GM19351 (cell line): ENCODE data around the gene MDM1.

Experiments used
- ATAC-seq: cut with Tn5 transposase; IDR thresholded peaks from one replicate; pipeline ENCODE4 v1.9.1; 2021; ENCODE audit warnings: mild to moderate bottlenecking, moderate library complexity; ENCODE audit not compliant: unreplicated experiment

Gene MDM1

DNA sequence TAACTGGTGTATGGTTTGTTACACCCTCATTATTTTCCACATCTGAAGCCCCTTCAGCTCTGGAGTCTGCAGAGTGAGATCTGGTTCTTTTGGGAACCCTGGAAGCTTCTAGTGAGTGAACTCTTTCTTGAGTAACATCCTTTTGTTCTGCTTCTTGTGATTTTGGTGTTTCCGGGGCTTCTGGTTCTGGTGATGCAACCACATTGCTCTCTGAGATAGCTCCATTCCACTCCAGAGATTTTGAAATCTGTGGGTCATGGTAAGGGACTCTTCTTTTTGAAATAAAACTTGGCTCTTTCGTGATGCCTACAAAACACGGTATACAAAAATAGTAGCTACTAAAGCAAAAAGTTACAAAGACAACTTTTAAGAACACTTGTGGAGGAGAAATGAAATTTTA lies 5.4 kb downstream of the MDM1 start:
- no peak for ATAC-seq

GRCh38 chr12:68325966-68326365 lies 6.2 kb downstream of the MDM1 start:
- no peak for ATAC-seq

DNA sequence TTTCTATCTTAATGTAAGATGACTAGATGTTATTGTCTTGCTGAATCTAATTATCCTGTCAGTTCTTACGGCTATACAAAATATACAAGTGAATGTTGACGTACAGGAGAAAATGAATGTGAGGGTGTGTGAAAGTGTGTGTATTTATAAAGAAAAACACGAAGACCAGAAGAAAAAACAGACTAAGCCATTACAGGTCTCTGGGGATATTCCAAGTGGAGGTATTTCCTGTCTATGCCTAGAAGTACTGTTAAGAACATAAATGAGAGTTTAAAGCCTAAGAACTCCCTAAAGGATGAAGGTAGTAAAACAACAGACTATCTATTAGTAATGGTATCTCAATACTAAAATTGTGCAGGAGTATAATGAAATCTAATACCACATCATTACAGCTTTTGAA lies 7.6 kb downstream of the MDM1 start:
- no peak for ATAC-seq

- no peak for ATAC-seq
Observed at GRCh38 chr12:68321140-68321539, 11.0 kb downstream of the MDM1 start.

GRCh38 chr12:68319988-68320623 lies 12.1 kb downstream of the MDM1 start:
- no peak for ATAC-seq

GRCh38 chr12:68317047-68317667 lies 15.0 kb downstream of the MDM1 start:
- no peak for ATAC-seq

- no peak for ATAC-seq
Observed at GRCh38 chr12:68310370-68310769, 21.8 kb downstream of the MDM1 start.

GRCh38 chr12:68306564-68306963 lies 25.6 kb downstream of the MDM1 start:
- no peak for ATAC-seq

DNA sequence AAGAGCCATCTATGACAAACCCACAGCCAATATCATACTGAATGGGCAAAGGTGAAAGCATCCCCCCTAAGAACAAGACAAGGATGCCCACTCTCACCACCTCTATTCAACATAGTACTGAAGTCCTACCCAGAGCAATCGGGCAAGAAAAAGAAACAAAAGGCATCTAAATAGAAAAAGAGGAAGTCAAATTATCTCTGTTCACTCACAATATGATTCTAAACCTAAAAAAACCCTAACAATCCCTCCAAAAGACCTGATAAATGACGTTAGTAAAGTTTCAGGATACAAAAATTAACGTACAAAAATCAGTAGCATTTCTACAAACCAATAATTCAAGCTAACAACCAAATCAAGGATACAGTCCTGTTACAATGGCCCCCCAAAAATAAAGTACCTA lies 26.9 kb downstream of the MDM1 start:
- ATAC-seq, result peak; percentile 56

DNA sequence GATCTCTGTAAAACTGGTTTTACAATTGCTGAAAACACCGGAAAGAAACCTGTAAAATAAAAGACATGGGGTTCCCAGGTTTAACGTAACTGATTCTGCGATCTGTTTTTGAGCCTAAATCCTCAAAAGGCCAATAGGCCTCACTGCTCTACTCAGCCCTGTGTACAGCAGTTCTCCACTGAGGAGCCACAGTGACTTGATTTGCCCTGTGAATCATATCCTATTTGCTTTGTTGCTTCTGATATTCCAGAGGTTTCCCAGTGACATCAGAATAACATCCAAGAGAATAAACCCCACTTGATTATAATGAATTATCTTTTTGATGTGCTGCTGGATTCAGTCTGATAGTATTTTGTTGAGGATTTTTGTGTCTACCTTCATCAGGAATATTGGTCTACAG lies 27.5 kb downstream of the MDM1 start:
- ATAC-seq, result no peak

DNA sequence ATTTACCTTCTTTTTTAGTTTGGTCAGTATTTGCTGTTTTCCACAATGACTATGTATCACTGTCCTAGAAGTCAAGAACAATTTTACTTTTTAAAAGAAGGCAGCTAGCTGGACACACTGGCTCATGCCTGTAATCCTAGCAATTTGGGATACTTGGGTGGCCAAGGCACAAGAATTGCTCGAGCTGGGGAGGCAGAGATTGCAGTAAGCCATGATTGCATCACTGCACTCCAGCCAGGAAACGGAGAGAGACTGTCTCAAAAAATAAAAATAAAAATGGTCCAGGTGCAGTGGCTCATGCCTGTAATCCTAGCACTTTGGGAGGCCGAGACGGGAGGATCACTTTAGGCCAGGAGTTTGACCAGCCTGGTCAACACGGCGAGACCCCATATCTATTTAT lies 28.3 kb downstream of the MDM1 start:
- ATAC-seq, result no peak

GRCh38 chr12:68297929-68298328 lies 34.2 kb downstream of the MDM1 start:
- ATAC-seq, result no peak

DNA sequence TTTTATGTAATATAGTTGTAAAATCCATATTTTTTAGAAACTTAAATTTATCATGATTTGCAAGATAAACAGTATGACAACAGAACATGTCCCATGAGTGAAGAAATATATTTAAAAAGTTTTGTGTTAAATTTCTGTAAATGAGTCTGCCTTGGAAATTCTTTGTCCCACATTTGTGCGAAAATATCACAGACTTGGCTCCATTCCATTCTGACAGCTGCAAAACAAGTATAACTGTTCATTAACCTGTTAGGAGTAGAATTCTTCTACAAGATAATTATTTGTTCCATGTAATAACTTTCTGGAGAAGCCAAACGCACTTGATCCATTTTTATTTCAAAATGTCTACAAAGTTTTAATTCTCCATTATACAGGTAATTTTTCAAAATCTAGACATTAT lies 37.9 kb downstream of the MDM1 start:
- no peak for ATAC-seq

GRCh38 chr12:68293347-68293746 lies 38.8 kb downstream of the MDM1 start:
- no peak for ATAC-seq

GRCh38 chr12:68292151-68292943 lies 39.8 kb downstream of the MDM1 start:
- no peak for ATAC-seq

- no peak for ATAC-seq
Observed at GRCh38 chr12:68291396-68292036, 40.6 kb downstream of the MDM1 start.

GRCh38 chr12:68290126-68290525 lies 42.0 kb downstream of the MDM1 start:
- peak; percentile 100 for ATAC-seq

GRCh38 chr12:68287106-68287505 lies 45.1 kb downstream of the MDM1 start:
- ATAC-seq, result no peak

GRCh38 chr12:68286396-68286795 lies 45.8 kb downstream of the MDM1 start:
- no peak for ATAC-seq

- ATAC-seq, result no peak
Observed at GRCh38 chr12:68285541-68285940, 46.6 kb downstream of the MDM1 start.

DNA sequence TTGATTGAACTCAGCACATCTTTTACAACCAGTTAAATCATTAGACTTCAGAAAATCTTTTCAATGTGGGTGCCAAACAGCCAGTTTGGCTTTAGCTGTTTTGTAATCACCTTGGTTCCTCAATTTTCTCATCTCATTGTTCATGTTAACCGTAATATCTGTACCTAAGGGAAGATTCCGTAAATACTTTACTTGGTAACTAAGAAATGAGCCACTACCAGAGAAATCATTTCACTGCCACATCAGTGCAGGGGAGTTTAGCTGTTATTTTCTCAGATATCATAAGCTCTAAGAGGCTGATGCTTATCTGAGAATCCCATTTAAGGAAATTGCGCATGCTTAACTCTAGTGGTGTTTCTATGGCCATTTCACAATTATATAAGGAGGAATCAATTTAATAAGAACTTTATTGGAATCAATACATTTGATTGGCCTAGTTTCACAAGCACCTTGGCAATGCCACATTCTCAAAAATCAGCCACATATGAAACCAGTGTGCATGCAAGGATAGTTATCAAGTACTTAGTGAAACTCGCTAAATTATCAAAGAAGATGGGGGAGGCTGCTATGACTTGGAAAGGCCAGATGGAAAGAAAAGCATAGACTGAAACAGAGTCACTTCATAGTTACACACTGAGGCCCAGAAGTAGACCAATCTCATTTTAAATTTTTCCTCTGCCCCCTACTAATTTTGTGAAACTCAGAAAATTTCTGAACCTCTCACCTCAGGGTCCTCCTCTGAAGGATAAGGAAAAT lies 50.7 kb downstream of the MDM1 start:
- no peak for ATAC-seq
